Activated CD4-positive, alpha-beta T cell treated with anti-CD3 and anti-CD28 coated beads, Interleukin-2, amount 50 U/mL, for 16 hours (primary cell): Measurements from ENCODE around the gene HIF1AN.

Experiments used
- DNase-seq: peaks from one replicate; pipeline ENCODE4 v3.0.0-alpha.2; 2020

Gene HIF1AN

DNA sequence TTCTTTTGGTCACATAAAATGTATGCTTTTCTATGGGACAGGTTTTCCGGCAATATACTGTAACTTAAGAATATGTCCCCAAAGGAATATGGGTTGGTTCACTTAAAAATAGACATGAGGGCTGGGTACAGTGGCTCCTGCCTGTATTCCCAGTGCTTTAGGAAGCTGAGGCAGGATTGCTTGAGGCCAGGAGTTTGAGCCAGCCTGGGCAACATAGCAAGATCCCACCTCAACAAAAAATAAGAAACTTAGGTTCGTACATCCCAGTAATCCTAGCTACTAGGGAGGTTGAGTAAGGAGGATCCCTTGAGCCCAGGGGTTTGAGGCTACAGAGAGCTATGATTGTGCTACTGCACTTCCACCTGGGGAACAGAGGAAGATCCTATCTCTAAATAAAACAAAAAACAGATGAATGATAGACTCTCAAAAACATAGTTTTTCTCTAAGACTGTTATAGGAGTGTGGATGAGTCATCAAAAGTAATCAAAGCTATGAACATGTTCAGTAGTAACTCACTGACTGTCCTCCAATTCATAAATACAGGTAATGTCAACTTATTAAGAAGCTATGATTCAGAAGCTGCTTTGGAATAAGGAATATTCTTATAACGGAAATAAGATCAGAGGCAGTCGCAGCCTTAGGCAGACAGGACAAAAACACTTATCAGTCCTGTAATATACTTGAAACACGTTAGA is 13.5 kb upstream of the HIF1AN start:
- DNase-seq: no peak

GRCh38 chr10:100522945-100523344 is 12.8 kb upstream of the HIF1AN start:
- no peak for DNase-seq

DNA sequence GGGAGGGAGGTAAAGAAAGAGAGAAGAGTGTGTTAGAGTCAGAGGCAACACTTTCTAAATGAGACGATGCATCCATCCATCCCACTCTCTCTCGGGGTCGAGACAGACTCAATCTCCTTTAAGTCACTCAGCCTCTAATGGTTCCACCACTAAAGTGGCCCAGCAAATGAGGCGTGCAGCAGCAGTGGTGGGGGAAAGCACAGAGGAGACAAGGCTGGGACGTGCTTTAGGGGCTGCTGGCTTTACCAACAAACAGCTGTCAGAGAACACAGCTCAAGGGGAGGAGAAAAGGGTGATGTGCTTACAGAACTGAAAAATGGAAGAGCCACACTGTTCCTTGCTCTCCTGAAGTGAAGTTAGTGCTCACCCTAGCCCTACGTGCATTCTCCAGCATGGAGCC is 11.5 kb upstream of the HIF1AN start:
- no peak for DNase-seq

- no peak for DNase-seq
Observed at GRCh38 chr10:100524638-100525037, 11.1 kb upstream of the HIF1AN start.

DNA sequence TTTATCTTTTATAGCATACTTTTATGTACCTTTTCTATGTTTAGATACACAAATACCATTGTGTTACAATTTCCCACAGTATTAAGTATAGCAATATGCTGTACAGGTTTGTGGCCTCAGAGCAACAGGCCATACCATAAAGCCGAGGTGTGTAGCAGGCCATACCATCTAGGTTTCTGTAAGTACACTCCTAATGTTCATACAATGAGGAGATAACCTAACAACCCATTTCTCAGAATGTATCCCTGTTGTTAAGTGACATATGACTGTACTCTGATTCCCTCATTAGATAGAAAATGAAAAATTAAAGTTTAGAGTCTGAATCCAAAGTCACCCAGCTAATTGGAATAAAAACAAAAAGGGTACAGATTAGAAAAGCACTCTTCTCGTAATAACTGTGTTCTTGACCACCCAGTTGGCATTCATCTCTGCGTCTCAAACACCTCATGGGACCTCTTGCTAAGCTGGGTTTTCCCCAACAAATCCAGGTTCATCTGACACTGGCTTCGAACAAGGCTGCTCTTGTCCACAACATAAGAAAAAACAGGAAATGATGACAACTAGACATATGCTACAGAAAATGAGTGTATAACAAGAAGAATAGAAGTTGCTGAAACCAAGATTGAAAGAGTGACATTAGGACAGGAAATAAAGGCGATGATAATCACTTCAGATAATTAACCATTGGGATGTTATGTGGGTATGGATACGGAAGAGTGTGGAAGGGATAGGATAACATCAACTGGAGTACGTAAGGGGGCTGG is 7.4 kb upstream of the HIF1AN start:
- peak; percentile 46 for DNase-seq

DNA sequence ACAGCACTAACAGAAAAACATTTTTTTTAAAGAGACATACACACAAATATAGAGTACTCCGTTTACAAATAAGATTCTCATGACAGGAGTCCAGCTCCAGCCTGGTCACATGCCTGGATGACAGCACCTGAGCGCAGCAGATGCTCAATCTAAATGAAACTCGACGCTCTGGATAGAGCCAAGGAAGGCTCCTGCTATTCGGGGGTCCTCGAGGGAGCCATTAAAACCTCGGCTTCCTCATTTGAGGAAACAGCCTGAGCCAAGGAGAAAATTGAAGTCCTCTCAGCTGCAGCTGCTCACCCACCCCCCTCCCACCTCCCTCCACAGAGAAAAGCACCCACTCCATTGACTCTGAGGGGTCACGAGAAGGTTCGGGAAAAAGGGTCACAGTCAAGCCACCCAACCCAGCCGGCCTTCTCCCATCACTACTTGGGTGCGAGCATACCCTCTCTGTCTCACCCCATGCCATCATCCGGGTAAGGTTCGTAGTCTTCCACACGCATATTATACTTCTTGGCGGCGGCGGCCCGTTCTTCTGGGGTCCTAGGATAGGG is 6.7 kb upstream of the HIF1AN start:
- no peak for DNase-seq

DNA sequence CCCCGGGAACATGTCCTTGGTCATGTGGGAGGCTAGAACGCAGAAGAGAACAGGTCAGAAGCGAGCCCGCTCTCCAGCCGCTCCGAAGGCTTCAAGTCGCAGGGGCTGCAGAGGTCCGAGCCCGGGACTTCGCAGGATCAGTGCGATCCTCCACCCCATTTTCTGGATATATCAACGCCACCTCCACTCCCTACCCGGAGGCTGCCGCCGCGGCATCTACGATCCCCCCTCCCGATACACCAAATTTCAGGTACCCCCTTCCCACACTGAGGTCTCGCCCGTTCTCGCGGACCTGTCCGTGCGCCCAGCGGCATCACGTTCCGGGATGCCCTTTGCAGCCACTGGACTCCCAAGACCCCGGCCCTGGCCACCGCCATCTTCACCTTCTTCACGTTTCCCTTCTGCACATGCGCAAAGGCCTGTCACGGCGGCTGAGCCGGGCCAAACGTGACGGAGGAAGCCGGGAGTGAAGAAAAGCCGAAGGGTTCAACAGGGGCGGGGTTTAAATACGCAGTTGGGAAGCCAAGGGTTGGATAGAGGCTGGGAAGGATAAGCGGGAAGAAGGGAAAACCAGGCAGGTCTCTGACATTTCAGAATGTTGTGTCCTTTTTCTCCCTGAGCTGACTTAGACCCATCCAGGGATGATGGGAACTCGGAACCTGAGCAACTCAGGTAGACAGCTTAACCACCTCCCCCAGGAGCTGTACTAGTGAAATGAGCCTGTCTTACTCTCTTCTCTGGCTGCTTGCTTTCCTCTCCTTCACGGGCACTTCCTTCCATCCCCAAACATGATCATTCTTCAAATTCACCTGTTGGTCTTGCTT is 6.1 kb upstream of the HIF1AN start, which contains the start of gene NDUFB8:
Gene NDUFB8, minus strand, starts transcription at position 397 of the 824 bp plus-strand sequence. Its CDS starts 20 bp downstream, at position 377.
- DNase-seq: peak; percentile 92

- peak; percentile 39 for DNase-seq
Observed at GRCh38 chr10:100531761-100532160, 4.0 kb upstream of the HIF1AN start.

DNA sequence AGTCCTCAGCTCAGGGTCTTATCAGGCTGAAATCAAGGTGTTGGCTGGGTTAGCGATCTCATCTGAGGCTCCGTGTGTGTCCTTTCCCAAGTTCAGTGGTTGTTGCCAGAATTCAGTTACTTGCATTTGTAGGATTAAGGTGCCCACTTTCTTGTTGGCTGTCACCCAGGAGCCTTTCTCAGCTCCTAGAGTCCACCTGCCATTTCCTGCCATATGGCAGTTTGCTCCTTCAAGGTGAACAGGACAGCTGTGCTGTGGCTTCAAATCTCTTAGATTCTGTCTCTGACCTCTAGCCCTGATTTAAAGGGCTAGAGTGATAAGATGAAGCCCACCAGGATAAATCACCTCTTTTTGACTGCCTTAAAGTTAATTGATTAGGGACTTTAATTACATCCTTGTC is 1.0 kb upstream of the HIF1AN start:
- DNase-seq: no peak

- no peak for DNase-seq
Observed at GRCh38 chr10:100535338-100535714, 417 bp upstream of the HIF1AN start.

GRCh38 chr10:100537475-100537874 is 1.7 kb downstream of the HIF1AN start:
- DNase-seq: no peak

- DNase-seq: no peak
Observed at GRCh38 chr10:100544950-100545349, 9.2 kb downstream of the HIF1AN start.

DNA sequence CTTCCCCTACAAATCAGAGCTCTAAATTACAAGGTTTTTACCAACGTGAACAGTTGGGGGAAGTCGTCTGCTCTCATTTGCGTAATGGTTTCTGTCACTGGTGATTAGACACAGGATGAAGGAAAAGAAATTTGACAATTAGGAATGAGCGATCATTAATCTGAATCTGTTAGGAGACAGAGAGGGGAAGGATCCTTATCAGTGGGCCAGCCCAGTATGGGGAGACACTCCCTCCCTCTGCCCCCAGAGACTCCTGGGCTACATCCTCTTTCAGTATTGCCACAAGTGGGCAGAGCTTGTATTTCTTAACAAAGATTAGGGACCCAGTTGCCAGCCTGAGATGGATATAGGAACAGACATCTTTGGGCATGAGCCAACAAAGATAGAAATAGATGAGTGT is 15.5 kb downstream of the HIF1AN start:
- DNase-seq: no peak

DNA sequence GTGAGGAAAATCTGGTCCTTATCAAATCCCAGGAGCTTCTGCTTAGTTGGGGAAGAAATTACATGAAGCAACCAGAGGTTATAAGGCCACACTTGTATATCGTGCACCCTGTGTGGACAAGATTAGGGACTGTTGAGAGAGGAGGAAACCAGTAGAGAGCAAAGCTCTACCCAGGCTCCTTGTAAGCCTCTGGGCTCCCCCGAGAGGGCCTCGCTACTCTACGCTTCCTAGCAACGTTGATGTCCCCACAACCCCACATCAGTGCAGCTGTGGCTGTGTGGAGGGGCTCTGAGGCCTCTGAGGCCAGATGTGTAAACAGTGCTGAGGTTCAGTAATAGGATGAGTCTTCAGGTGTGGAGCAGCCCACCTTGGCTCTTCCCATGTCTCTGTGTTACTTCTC is 16.0 kb downstream of the HIF1AN start:
- DNase-seq: no peak

DNA sequence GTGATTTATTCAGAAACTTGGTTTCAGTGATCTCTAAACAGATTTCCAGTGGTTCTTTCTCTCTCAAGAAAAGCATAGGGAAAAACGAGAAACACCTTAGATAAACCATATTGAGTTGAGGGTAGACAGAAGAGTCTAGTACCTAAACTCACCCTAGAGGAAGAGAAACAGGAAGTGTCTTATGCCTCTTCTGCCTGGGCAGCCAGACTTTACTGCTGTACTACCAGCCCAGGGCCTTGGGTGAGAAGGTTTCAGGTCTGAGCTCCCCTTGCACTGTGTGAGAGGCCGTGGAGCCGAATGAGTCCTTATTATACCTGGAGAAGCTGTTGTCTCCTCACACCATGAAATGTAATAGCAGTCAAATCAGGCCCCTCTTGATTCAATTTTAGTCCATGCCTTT is 18.2 kb downstream of the HIF1AN start:
- no peak for DNase-seq

- no peak for DNase-seq
Observed at GRCh38 chr10:100554902-100555301, 19.2 kb downstream of the HIF1AN start.

DNA sequence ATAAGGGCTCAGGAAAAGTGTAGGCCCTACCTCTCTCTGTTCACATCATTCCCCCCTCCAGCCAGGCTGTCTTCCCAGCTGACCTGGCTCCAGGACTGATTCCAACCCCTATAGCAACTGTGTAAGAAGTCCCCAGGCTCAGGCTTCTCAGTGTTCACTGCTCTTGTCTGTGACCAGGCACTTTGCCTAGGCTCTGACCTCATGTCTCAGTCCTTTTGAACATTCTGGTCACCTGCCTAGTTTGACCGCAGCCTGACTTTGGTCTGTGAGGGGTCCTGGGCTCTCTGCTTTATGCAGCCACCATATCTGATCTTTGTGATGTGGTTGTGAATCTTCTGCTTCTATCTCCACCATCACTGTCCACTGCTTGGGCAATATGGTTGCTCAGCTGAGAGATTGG is 24.5 kb downstream of the HIF1AN start:
- DNase-seq: no peak

DNA sequence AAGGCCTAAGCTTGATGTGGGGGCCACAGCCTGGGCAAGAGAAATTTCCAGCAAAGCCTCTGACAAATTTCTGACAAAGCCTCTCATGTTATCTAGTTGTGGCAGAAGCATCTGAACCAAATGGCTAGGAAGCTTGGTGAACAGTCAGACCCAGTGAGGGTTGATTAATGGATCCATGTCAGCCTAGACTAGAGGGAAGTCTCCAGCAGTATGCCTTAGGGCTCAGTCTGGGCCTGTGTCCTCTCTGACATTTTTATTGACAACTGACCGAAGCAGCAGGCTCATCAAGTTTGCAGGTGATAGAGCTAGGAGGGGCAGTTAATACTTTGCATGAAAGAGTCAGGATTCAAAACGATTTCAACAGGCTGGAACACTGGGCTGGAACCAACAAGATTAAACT is 25.3 kb downstream of the HIF1AN start:
- no peak for DNase-seq

DNA sequence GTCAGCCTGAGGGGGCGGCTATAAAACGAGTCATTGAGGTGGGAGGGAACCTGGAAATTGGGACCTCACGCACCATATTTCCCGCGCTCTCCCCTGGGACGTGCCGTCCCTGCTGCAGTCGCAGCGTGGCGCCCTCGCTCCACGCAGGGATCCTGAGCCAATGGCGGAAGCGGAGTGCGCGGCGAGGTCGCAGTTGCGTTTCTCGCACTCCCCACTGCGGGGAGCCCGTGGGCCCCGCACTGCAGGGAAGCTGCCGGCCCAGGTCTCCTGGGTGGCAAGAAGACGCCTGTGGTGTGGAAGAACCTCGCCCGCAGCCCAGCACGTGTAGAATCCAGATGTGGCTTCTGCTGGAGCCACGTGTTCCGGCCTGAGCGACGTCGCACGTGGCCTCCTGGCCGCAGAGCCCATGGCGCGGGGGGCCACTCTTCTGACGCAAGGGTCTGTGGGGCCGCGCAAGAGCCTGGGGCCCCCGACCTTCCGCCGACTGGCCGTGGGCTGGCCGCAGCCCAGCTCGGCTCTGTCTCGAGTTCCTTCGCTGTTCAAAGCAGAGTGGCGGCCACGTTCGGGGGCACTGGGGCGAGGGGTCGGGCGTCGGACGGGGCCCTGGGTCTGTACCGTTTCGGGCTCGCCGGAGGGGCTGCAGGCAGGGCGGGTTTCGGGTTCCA is 26.4 kb downstream of the HIF1AN start:
- peak; percentile 81 for DNase-seq

DNA sequence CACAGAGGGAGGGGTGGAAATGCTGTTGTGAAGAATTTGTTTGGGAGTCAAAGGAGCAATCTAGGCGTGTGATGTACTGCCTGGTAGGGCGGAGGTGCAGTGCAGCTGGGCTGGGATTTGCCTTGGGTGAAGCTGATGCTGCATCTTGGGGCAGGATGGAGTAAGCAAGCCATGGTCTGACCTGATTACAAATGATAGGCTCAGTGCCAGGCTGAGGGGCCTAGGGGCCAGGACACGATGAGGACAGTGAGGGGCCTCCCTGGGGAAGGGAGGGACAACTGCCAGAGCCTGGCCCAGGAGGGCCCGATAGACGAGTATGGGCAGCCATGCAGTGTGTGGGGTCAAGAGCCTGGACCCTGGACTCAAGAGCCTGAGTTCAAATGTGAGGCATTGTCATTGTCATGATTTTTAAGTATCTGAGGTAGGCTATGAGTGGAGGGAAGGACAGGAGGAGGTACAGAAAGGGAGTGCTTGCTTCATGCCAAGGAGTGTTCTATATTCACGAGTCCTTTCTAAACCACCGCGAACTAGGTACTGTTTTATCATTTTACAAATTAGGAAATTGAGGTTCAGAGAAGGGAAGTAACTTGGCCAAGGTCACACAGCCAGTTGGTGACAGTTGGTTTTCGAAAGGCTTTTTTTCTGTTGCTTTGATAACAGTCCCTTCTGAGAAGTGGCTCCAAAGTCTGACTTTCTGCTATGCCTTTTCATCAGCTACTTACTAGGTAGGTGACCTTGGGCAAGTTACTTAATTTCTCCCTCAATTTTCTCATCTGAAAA is 29.7 kb downstream of the HIF1AN start:
- no peak for DNase-seq

GRCh38 chr10:100566561-100566960 is 30.8 kb downstream of the HIF1AN start:
- DNase-seq: no peak

- no peak for DNase-seq
Observed at GRCh38 chr10:100567249-100567648, 31.5 kb downstream of the HIF1AN start.
